Testis (tissue), 3 donors: ENCODE data around the gene FAM171A1. TPM values are rescaled to one million over a fixed set of nuclear protein-coding genes. Genes with fewer than 3 reads are reported as not detected.
A peak's percentile ranks its signal among the peaks of the same experiment; 100 is the strongest.

Experiments
- DNase-seq: peaks from one replicate; pipeline ENCODE4 v3.0.0-alpha.2; 2019
- H3K27ac ChIP-seq, 2 donors: fragments of 200-600 bp; sonication (generic); one replicate each; pipeline ENCODE4 v1.5.1; 2019
- H3K27me3 ChIP-seq: fragments of 200-600 bp; sonication (generic); one replicate; pipeline ENCODE4 v1.5.1; 2019
- H3K36me3 ChIP-seq: fragments of 200-600 bp; sonication (generic); one replicate; pipeline ENCODE4 v1.5.1; 2017; ENCODE audit warnings: low read depth; ENCODE audit errors: missing control alignments
- H3K4me1 ChIP-seq: fragments of 200-600 bp; sonication (generic); one replicate; pipeline ENCODE4 v1.5.1; 2019
- H3K4me3 ChIP-seq, 2 donors: fragments of 200-600 bp; sonication (generic); one replicate each; pipeline ENCODE4 v1.5.1; 2017 to 2019
- H3K9me3 ChIP-seq: fragments of 200-600 bp; sonication (generic); one replicate; pipeline ENCODE4 v1.5.1; 2017
- POLR2A ChIP-seq: fragments of 450-650 bp; IDR thresholded peaks from one replicate; pipeline ENCODE4 v1.6.1; 2017; ENCODE audit warnings: antibody characterized with exemption, mild to moderate bottlenecking, moderate library complexity
- WGBS, 2 donors: methylation state at CpG; one replicate each; pipeline ENCODE4 v1.1.5; 2018; 5-methylcytosine and 5-hydroxymethylcytosine counted together
- intact Hi-C: fragments of 100-400 bp; cut with DNase I; formaldehyde crosslinking; loops from one replicate; pipeline ENCODE4 v1.15.1; 2023; ENCODE audit warnings: low total_unique reads
- polyA plus RNA-seq: library from polyadenylated mRNA; stranded (reverse); fragments of 350-450 nt; fragmentation: Illumina TruSeq; extraction: RNeasy Lipid Tissue Mini Kit (QIAGEN cat#74804); gene quantifications from one replicate; pipeline ENCODE4 v1.2.3, GENCODE V29; 2014; ENCODE audit warnings: low read depth, low replicate concordance; ENCODE audit not compliant: insufficient read depth
- total RNA-seq, 2 donors: library from RNA; depleted of rRNA; stranded (reverse); fragments of >200 nt; gene quantifications; one replicate each; pipeline ENCODE4 v1.2.3, GENCODE V29; 2016
- TF ChIP-seq, protein P1 (sequence below), 3 experiments: fragments of 450-650 bp in 2 of 3; fragments of 200-600 bp in 1 of 3; sonication (generic) in 1 of 3; IDR thresholded peaks; one replicate each; pipeline ENCODE4 v1.5.1; 2016 to 2019; ENCODE audit warnings: antibody characterized with exemption in 3 of 3, mild to moderate bottlenecking in 2 of 3, moderate library complexity in 1 of 3

The FAM171A1 gene
- total and polyA plus RNA-seq, 3 donors from 2014 or later = 9.2 to 11.1 (median 10.8) TPM

DNA sequence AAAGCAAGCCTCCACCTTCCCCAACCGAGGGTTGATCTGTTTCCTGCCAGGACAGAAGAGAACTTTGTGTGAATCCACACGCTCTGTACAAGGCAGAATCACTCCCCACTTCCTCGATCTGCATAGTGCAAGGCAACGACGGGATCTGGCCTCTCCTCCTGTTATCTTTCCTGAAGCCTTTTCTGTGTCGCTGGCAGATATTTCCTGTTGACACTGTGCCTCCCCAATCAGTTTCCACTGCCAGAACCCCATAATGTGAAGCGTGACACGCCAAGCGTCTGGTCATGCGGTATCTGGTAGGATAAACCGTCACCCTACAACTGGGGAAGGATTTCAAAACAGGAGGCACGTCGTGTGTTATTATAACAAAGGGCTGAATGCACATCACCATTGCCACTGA, 57.2 kb downstream of the FAM171A1 start:
- no peaks in the 10 kb centered on the region for H3K27me3 ChIP-seq
- TF ChIP-seq POLR2A = no peak
- TF ChIP-seq, protein P1, sequence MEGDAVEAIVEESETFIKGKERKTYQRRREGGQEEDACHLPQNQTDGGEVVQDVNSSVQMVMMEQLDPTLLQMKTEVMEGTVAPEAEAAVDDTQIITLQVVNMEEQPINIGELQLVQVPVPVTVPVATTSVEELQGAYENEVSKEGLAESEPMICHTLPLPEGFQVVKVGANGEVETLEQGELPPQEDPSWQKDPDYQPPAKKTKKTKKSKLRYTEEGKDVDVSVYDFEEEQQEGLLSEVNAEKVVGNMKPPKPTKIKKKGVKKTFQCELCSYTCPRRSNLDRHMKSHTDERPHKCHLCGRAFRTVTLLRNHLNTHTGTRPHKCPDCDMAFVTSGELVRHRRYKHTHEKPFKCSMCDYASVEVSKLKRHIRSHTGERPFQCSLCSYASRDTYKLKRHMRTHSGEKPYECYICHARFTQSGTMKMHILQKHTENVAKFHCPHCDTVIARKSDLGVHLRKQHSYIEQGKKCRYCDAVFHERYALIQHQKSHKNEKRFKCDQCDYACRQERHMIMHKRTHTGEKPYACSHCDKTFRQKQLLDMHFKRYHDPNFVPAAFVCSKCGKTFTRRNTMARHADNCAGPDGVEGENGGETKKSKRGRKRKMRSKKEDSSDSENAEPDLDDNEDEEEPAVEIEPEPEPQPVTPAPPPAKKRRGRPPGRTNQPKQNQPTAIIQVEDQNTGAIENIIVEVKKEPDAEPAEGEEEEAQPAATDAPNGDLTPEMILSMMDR (IDR thresholded peaks at IDR 0.05) = no peak
- H3K27ac ChIP-seq = peak overlapping the region in 1 of 2 donors; percentile 4
- 34% methylated on average over 13 of the region's 13 CpGs for WGBS, 2 donors
- no peaks in the 10 kb centered on the region for H3K4me1 ChIP-seq
- H3K4me3 ChIP-seq = no peak overlapping the region
- H3K36me3 ChIP-seq = no peaks in the 10 kb centered on the region
- intact Hi-C loops = no loop called here
- H3K9me3 ChIP-seq = no peaks in the 10 kb centered on the region
- peak; percentile 21 for DNase-seq

DNA sequence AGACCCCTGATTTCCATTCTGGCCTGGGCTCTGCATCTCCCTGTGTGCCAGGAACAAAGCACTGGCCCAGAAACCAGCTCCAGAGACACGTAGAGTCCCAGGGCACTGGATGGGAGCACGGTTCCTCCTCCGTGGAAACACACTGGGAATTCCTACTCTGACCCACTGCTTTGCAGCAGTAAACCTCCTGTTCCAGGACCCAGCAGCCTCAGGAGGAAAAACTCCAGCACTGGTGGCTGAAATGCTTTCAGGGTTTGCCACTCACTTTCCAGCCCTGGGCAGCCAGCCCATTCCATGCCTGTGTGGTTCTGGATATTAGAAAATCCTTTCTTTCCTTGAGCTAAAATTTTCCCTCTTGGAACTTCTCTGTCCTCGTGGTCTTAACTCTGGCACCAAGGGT, 58.0 kb downstream of the FAM171A1 start:
- TF ChIP-seq POLR2A = no peak
- TF ChIP-seq, protein P1 (IDR thresholded peaks at IDR 0.05) = no peak
- intact Hi-C loops = no loop called here
- DNase-seq = no peak
- Histone ChIP-seq H3K9me3 (no peaks in the 10 kb centered on the region), H3K4me3 (no peak overlapping the region), H3K27ac (no peak overlapping the region), H3K4me1 (no peaks in the 10 kb centered on the region), H3K36me3 (no peaks in the 10 kb centered on the region), H3K27me3 (no peaks in the 10 kb centered on the region)
- WGBS, 2 donors = 30 to 34% methylated on average over 4 of the region's 4 CpGs

DNA sequence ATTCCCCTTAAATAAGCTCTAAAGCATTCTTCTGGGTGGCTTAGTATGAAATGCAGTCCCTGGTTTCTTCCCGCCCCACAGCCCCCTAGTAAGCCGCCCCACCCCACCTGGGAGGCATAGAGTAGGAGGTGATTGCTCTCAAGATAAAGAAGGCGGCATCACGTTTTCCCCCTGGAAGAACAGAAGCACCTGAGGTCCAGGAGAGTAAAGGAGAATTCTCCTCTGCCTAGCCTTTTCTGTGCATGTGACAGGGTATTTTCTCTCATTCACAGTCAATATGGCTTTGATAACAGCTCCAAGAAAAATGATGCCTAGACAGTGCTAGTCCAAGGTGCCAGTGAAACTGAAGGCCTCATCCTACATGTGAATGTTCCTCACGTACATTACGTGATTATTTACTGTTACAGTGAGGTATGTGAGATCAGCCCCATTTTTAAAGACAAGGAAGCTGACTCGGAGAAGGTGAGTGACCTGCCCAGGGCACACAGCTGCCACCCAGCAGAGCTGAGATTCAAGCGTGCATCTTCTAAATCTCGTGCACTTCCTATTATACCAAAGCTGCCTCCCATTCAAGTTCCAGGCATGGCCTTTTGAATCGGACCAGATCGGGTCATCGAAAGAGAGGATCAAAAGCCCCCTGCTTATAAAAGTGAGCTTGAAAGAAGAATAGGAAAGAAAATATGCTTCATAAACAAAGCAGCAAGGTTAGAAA, 59.4 kb downstream of the FAM171A1 start:
- Histone ChIP-seq H3K4me3 (no peak overlapping the region), H3K27me3 (no peaks in the 10 kb centered on the region), H3K4me1 (no peaks in the 10 kb centered on the region), H3K27ac (no peak overlapping the region), H3K9me3 (no peaks in the 10 kb centered on the region), H3K36me3 (no peaks in the 10 kb centered on the region)
- WGBS, 2 donors = 84 to 88% methylated on average over 12 of the region's 12 CpGs
- intact Hi-C loops = no loop called here
- DNase-seq = no peak
- TF ChIP-seq, protein P1 (IDR thresholded peaks at IDR 0.05) = no peak
- TF ChIP-seq POLR2A = no peak

DNA sequence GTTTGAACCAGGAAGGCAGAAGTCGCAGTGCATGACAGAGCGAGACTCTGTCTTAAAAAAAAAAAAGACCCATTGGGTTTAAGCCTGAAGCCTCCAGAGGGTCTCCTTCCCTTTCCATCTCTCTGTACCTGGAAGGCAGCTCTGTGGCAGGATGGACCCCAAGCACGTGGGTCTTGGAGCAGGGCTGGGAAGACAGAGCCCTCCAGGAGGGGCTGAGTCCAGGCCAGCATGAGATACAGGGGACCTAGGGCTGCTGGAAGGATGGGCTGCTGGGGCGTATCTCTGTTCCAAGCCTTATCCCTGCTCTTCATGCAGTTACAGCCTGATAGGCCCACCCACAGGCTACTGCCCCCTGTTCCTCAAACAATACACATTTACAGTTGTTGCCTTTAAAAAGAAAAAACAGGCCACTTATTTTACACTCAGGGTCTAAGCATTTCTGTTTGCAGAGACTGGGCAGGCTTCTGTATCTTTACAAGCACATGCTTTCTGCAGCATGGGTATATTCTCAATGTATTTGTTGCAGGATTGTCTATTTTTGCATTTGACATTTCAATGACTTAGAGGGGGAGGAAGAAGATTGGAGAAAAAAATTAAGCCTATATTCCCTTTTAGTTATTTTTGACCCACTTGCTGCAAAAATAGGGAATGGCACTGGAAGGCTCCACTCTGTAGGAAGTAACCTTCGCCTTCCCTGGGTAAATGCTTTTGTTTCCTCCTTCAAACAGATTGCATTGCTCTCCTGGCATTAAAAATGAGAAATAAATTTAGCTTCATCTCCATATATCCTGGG, 60.1 kb downstream of the FAM171A1 start:
- Histone ChIP-seq H3K27ac (no peak overlapping the region), H3K27me3 (no peaks in the 10 kb centered on the region), H3K36me3 (no peaks in the 10 kb centered on the region), H3K4me3 (no peak overlapping the region), H3K9me3 (no peaks in the 10 kb centered on the region), H3K4me1 (no peaks in the 10 kb centered on the region)
- TF ChIP-seq, protein P1 (IDR thresholded peaks at IDR 0.05) = no peak
- TF ChIP-seq POLR2A = no peak
- intact Hi-C loops = no loop called here
- DNase-seq = no peak
- WGBS, 2 donors = 94 to 97% methylated on average over 5 of the region's 5 CpGs
